HepG2 (cell line): ENCODE results near the gene MYADML2. TPM values are rescaled to one million over a fixed set of nuclear protein-coding genes. Genes with fewer than 3 reads are reported as not detected.

Experiments
- GFI1 ChIP-seq: sonication (generic); formaldehyde crosslinking; IDR thresholded peaks from 2 replicates; pipeline ENCODE4 v1.5.0; 2020; ENCODE audit warnings: missing genetic modification reagents, mild to moderate bottlenecking, borderline replicate concordance
- IKZF4 ChIP-seq: sonication (generic); formaldehyde crosslinking; IDR thresholded peaks from 2 replicates; pipeline ENCODE4 v1.5.1; 2020; ENCODE audit warnings: borderline replicate concordance, mild to moderate bottlenecking, low read depth, missing genetic modification reagents; ENCODE audit errors: not compliant biosample characterization
- KAT8 ChIP-seq: IDR thresholded peaks from 2 replicates; pipeline ENCODE4 v1.6.1; 2016; ENCODE audit warnings: missing genetic modification reagents, missing compliant biosample characterization
- MED8 ChIP-seq: sonication (generic); formaldehyde crosslinking; IDR thresholded peaks from 2 replicates; pipeline ENCODE4 v1.8.1; 2023; ENCODE audit warnings: mild to moderate bottlenecking, missing genetic modification reagents; ENCODE audit not compliant: insufficient replicate concordance
- PRDM15 ChIP-seq: sonication (generic); formaldehyde crosslinking; IDR thresholded peaks from 2 replicates; pipeline ENCODE4 v1.4.0; 2020; ENCODE audit warnings: missing genetic modification reagents
- SP4 ChIP-seq: sonication (generic); formaldehyde crosslinking; IDR thresholded peaks from 2 replicates; pipeline ENCODE4 v1.8.1; 2023; ENCODE audit warnings: mild to moderate bottlenecking, missing genetic modification reagents
- SRSF1 ChIP-seq: fragments of 200-400 bp; formaldehyde crosslinking; optimal IDR thresholded peaks from 2 replicates; pipeline ENCODE3; 2017; ENCODE audit warnings: mild to moderate bottlenecking, low read depth, low read length, moderate library complexity
- SSRP1 ChIP-seq: IDR thresholded peaks from 2 replicates; pipeline ENCODE4 v1.6.1; 2016; ENCODE audit warnings: control low read depth
- ZNF121 ChIP-seq: sonication (generic); formaldehyde crosslinking; IDR thresholded peaks from 2 replicates; pipeline ENCODE4 v1.5.0; 2020; ENCODE audit warnings: mild to moderate bottlenecking, missing genetic modification reagents
- ZNF891 ChIP-seq: sonication (generic); formaldehyde crosslinking; IDR thresholded peaks from 2 replicates; pipeline ENCODE4 v1.5.0; 2020; ENCODE audit warnings: mild to moderate bottlenecking, missing genetic modification reagents
- ZSCAN25 ChIP-seq: sonication (generic); formaldehyde crosslinking; IDR thresholded peaks from 2 replicates; pipeline ENCODE4 v1.8.0; 2022; ENCODE audit warnings: mild to moderate bottlenecking, missing genetic modification reagents
- ZSCAN30 ChIP-seq: sonication (generic); formaldehyde crosslinking; IDR thresholded peaks from 2 replicates; pipeline ENCODE4 v1.5.0; 2020; ENCODE audit warnings: mild to moderate bottlenecking, missing genetic modification reagents
- polyA plus RNA-seq, 8 experiments: library from polyadenylated mRNA; depleted of rRNA in 3 of 8; stranded (reverse) in 7 of 8; unstranded in 1 of 8; fragments of >200 nt; fragmentation: Illumina TruSeq in 4 of 8; extraction: Trizol in 4 of 8; gene quantifications; 2 replicates each; pipeline versions ENCODE4 v1.2.1 to v1.2.3, GENCODE V29; 2011 to 2016; ENCODE audit warnings: low read depth in 4 of 8, missing spikeins in 1 of 8, mixed read lengths in 1 of 8; ENCODE audit not compliant: insufficient read depth in 1 of 8
- total RNA-seq, 5 experiments: library from RNA; depleted of rRNA; stranded (reverse); fragments of >200 nt; fragmentation: Illumina TruSeq; extraction: Trizol; gene quantifications; 2 replicates each; pipeline ENCODE4 v1.2.3, GENCODE V29; 2016; ENCODE audit warnings: low read depth in 1 of 5
- TF ChIP-seq, protein P1 (sequence below): sonication (generic); formaldehyde crosslinking; IDR thresholded peaks from 2 replicates; pipeline ENCODE4 v1.5.1; 2020; ENCODE audit warnings: mild to moderate bottlenecking, moderate library complexity, missing genetic modification reagents
- TF ChIP-seq, protein P2 (sequence below): sonication (generic); formaldehyde crosslinking; IDR thresholded peaks from 2 replicates; pipeline ENCODE4 v1.5.0; 2020; ENCODE audit warnings: mild to moderate bottlenecking, missing genetic modification reagents
- TF ChIP-seq, protein P3 (sequence below): sonication (generic); formaldehyde crosslinking; IDR thresholded peaks from 2 replicates; pipeline ENCODE4 v1.8.1; 2023; ENCODE audit warnings: mild to moderate bottlenecking, missing genetic modification reagents, borderline replicate concordance
- TF ChIP-seq, protein P4 (sequence below): sonication (generic); formaldehyde crosslinking; IDR thresholded peaks from 2 replicates; pipeline ENCODE4 v1.4.0; 2020; ENCODE audit warnings: missing genetic modification reagents

MYADML2 gene
- total and polyA plus RNA-seq, 2 of the 13 experiments (the other 11 are each of a cell fraction or from before 2014, with no cell fraction given), result not detected

DNA sequence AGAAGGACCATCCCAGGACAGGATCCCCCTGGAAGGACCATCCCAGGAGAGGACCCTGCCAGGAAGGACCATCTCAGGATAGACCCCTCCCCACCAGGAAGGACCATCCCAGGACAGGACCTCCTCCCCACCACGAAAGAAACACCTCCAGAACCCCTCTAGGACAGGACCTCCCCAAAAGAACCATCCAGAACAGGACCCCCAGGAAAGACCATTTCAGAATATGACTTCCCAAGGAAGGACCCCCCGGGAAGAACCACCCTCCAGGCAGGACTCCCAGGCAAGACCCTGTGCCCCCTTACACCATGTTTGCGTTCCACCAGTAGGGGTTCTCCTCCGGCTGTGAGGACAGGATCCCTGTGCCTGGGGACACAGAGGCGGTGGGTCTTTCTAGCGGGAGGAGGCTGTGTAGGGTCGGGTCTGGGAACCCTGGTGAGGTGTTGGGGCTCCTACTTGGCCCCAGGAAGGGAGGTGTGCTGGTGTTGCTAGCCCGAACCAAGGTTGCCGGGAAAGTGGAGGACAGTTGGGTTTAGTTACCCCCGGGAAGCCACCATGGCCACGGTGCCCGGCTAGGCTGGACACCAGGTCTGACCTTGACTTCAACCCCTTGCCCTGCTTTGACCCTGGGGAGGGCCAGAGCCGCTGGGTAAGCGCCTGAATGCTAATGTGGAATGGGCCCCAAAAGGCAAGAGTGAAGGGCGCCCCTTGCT, 11.8 kb upstream of the MYADML2 start (continued):
- TF ChIP-seq, protein P1, sequence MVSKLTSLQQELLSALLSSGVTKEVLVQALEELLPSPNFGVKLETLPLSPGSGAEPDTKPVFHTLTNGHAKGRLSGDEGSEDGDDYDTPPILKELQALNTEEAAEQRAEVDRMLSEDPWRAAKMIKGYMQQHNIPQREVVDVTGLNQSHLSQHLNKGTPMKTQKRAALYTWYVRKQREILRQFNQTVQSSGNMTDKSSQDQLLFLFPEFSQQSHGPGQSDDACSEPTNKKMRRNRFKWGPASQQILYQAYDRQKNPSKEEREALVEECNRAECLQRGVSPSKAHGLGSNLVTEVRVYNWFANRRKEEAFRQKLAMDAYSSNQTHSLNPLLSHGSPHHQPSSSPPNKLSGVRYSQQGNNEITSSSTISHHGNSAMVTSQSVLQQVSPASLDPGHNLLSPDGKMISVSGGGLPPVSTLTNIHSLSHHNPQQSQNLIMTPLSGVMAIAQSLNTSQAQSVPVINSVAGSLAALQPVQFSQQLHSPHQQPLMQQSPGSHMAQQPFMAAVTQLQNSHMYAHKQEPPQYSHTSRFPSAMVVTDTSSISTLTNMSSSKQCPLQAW, result peak; percentile 70; the same call in 1 of the 2 replicates
- TF ChIP-seq PRDM15 (CRISPR knock-in tag) (no peak), SRSF1 (peak; percentile 81), MED8 (no peak), ZSCAN25 (peak; percentile 6; the same call in 1 of the 2 replicates), ZNF891 (CRISPR knock-in tag) (0 out of 2 replicates have a peak, but pooled peaks have one; percentile 65), SSRP1 (CRISPR knock-in tag) (peak; percentile 83; the same call in 1 of the 2 replicates), IKZF4 (peak; percentile 14), KAT8 (CRISPR knock-in tag) (no peak), ZSCAN30 (CRISPR knock-in tag) (0 out of 2 replicates have a peak, but pooled peaks have one; percentile 63), SP4 (peak; percentile 16; the same call in 1 of the 2 replicates), GFI1 (CRISPR knock-in tag) (peak; percentile 71; the same call in 1 of the 2 replicates), ZNF121 (CRISPR knock-in tag) (peak; percentile 49; the same call in 1 of the 2 replicates)
- TF ChIP-seq, protein P2, sequence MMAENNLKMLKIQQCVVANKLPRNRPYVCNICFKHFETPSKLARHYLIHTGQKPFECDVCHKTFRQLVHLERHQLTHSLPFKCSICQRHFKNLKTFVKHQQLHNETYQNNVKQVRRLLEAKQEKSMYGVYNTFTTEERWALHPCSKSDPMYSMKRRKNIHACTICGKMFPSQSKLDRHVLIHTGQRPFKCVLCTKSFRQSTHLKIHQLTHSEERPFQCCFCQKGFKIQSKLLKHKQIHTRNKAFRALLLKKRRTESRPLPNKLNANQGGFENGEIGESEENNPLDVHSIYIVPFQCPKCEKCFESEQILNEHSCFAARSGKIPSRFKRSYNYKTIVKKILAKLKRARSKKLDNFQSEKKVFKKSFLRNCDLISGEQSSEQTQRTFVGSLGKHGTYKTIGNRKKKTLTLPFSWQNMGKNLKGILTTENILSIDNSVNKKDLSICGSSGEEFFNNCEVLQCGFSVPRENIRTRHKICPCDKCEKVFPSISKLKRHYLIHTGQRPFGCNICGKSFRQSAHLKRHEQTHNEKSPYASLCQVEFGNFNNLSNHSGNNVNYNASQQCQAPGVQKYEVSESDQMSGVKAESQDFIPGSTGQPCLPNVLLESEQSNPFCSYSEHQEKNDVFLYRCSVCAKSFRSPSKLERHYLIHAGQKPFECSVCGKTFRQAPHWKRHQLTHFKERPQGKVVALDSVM (CRISPR knock-in tag), result 0 out of 2 replicates have a peak, but pooled peaks have one; percentile 38
- TF ChIP-seq, protein P3, sequence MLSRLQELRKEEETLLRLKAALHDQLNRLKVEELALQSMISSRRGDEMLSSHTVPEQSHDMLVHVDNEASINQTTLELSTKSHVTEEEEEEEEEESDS, result 0 out of 2 replicates have a peak, but pooled peaks have one; percentile 35
- TF ChIP-seq, protein P4, sequence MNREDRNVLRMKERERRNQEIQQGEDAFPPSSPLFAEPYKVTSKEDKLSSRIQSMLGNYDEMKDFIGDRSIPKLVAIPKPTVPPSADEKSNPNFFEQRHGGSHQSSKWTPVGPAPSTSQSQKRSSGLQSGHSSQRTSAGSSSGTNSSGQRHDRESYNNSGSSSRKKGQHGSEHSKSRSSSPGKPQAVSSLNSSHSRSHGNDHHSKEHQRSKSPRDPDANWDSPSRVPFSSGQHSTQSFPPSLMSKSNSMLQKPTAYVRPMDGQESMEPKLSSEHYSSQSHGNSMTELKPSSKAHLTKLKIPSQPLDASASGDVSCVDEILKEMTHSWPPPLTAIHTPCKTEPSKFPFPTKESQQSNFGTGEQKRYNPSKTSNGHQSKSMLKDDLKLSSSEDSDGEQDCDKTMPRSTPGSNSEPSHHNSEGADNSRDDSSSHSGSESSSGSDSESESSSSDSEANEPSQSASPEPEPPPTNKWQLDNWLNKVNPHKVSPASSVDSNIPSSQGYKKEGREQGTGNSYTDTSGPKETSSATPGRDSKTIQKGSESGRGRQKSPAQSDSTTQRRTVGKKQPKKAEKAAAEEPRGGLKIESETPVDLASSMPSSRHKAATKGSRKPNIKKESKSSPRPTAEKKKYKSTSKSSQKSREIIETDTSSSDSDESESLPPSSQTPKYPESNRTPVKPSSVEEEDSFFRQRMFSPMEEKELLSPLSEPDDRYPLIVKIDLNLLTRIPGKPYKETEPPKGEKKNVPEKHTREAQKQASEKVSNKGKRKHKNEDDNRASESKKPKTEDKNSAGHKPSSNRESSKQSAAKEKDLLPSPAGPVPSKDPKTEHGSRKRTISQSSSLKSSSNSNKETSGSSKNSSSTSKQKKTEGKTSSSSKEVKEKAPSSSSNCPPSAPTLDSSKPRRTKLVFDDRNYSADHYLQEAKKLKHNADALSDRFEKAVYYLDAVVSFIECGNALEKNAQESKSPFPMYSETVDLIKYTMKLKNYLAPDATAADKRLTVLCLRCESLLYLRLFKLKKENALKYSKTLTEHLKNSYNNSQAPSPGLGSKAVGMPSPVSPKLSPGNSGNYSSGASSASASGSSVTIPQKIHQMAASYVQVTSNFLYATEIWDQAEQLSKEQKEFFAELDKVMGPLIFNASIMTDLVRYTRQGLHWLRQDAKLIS (CRISPR knock-in tag), result peak; percentile 85; the same call in 1 of the 2 replicates
